HCT116 (cell line): ENCODE data around the gene OR52L1. TPM values are rescaled to one million over a fixed set of nuclear protein-coding genes. Genes with fewer than 3 reads are reported as not detected.

Experiments
- ATAC-seq: fragments of 200-7000 bp; cut with Tn5 transposase; 2 replicates; pipeline ENCODE4 v1.9.1; 2020; ENCODE audit warnings: mild to moderate bottlenecking, moderate library complexity
- BruUV-seq: library from RNA; stranded (reverse); fragments of 400-500 nt; replicated peaks from 2 replicates; lab custom pipeline; 2021; lab: Mats Ljungman, UMichigan
- CTCF ChIA-PET: fragments of 300-600 bp; sonication (Branson Sonifier 250); formaldehyde crosslinking; loops from one replicate; lab custom pipeline; 2021; ENCODE audit warnings: antibody characterized with exemption; lab: Charles Lee
- POLR2A ChIA-PET: fragments of 300-600, 350-600 bp; sonication (Branson Sonifier 250); formaldehyde crosslinking; loops from one replicate; lab custom pipeline; 2021; ENCODE audit warnings: antibody characterized with exemption; lab: Charles Lee
- RAD21 ChIA-PET, 2 experiments: fragments of 300-600 bp; sonication (Branson Sonifier 250); formaldehyde crosslinking; loops; one replicate each; lab custom pipeline; 2023; ENCODE audit warnings: low total read pairs in 2 of 2; ENCODE audit not compliant: uncharacterized antibody in 2 of 2, unreplicated experiment in 2 of 2, low non-redundant PET in 1 of 2; lab: Charles Lee
- DNase-seq: peaks from one replicate; pipeline ENCODE4 v3.0.0-alpha.2; 2010; ENCODE audit warnings: low read depth, low spot score
- H2AFZ ChIP-seq: fragments of 200-600 bp; shearing (Covaris generic), sonication (generic); 2 replicates; pipeline ENCODE4 v1.6.1; 2017; ENCODE audit warnings: low read depth, mixed run types, mixed read lengths, antibody characterized with exemption, low read length; ENCODE audit not compliant: poor library complexity, severe bottlenecking
- H3K27ac ChIP-seq: 2 replicates; pipeline ENCODE4 v1.5.1; 2012; ENCODE audit warnings: low read depth, low read length
- H3K27me3 ChIP-seq: fragments of 200-600 bp; sonication (generic); 2 replicates; pipeline ENCODE4 v1.6.1; 2016; ENCODE audit warnings: mixed run types, low read length, mixed read lengths; ENCODE audit not compliant: insufficient read depth
- H3K36me3 ChIP-seq, 2 experiments: fragments of 200-500 bp in 1 of 2; fragments of 200-600 bp in 1 of 2; sonication (Bioruptor generic) in 1 of 2; sonication (generic) in 1 of 2; 2 replicates each; pipeline versions ENCODE4 v1.5.1 to v1.6.1; 2014 to 2016; ENCODE audit warnings: low read length in 2 of 2, inconsistent platforms in 1 of 2, mixed read lengths in 1 of 2, mixed run types in 1 of 2; ENCODE audit not compliant: insufficient read depth in 2 of 2, control insufficient read depth in 1 of 2
- H3K4me1 ChIP-seq, 2 experiments: fragments of 200-600 bp in 1 of 2; sonication (generic) in 1 of 2; 2 replicates each; pipeline versions ENCODE4 v1.5.1 to v1.6.1; 2012 to 2017; ENCODE audit warnings: low read length in 2 of 2, inconsistent platforms in 1 of 2, mild to moderate bottlenecking in 1 of 2, mixed read lengths in 1 of 2, mixed run types in 1 of 2, moderate library complexity in 1 of 2; ENCODE audit not compliant: insufficient read depth in 2 of 2, control insufficient read depth in 1 of 2
- H3K4me2 ChIP-seq: fragments of 200-600 bp; sonication (generic); 2 replicates; pipeline ENCODE4 v1.6.1; 2017; ENCODE audit warnings: mixed run types, low read length, mixed read lengths
- H3K4me3 ChIP-seq, 2 experiments: fragments of 200-600 bp in 1 of 2; sonication (generic) in 1 of 2; replicated peaks in 1 of 2; 2 replicates each; pipeline ENCODE4 v1.5.1; 2011 to 2016; ENCODE audit warnings: low read length in 2 of 2, control low read depth in 1 of 2, low read depth in 1 of 2, mild to moderate bottlenecking in 1 of 2, mixed read lengths in 1 of 2, mixed run types in 1 of 2
- H3K79me2 ChIP-seq: fragments of 200-600 bp; sonication (generic); 2 replicates; pipeline ENCODE4 v1.6.1; 2017; ENCODE audit warnings: mild to moderate bottlenecking, mixed run types, low read length, moderate library complexity, mixed read lengths; ENCODE audit not compliant: insufficient read depth
- H3K9ac ChIP-seq: fragments of 200-600 bp; sonication (generic); 2 replicates; pipeline ENCODE4 v1.6.1; 2016; ENCODE audit warnings: low read length, mixed read lengths
- H3K9me2 ChIP-seq: fragments of 200-600 bp; sonication (generic), shearing (Covaris generic); 2 replicates; pipeline ENCODE4 v1.6.1; 2017; ENCODE audit warnings: mixed run types, mild to moderate bottlenecking, moderate library complexity; ENCODE audit not compliant: insufficient read depth
- H3K9me3 ChIP-seq, 2 experiments: fragments of 200-500 bp in 1 of 2; fragments of 200-600 bp in 1 of 2; sonication (Bioruptor generic) in 1 of 2; sonication (generic) in 1 of 2; 2 replicates each; pipeline ENCODE4 v1.6.1; 2014 to 2017; ENCODE audit warnings: low read length in 2 of 2, mixed read lengths in 2 of 2, inconsistent platforms in 1 of 2, low read depth in 1 of 2, mild to moderate bottlenecking in 1 of 2, mixed run types in 1 of 2, moderate library complexity in 1 of 2; ENCODE audit not compliant: control insufficient read depth in 1 of 2, insufficient read depth in 1 of 2
- H4K20me1 ChIP-seq: fragments of 200-600 bp; sonication (generic), shearing (Covaris generic); 2 replicates; pipeline ENCODE4 v1.6.1; 2017; ENCODE audit warnings: mixed run types, mild to moderate bottlenecking, moderate library complexity; ENCODE audit not compliant: insufficient read depth
- ATF3 ChIP-seq: IDR thresholded peaks from 2 replicates; pipeline ENCODE4 v1.6.1; 2012
- CBX3 ChIP-seq: IDR thresholded peaks from 2 replicates; pipeline ENCODE4 v1.6.1; 2012; ENCODE audit warnings: low read depth
- CEBPB ChIP-seq: IDR thresholded peaks from 2 replicates; pipeline ENCODE4 v1.6.1; 2012; ENCODE audit warnings: low read depth
- CTCF ChIP-seq, 3 experiments: fragments of 200-600 bp in 1 of 3; sonication (generic) in 1 of 3; IDR thresholded peaks in 2 of 3; conservative IDR thresholded peaks in 1 of 3; 2 replicates each; pipeline ENCODE4 v1.5.1; 2012 to 2017; ENCODE audit warnings: low read depth in 2 of 3, low read length in 2 of 3, antibody characterized with exemption in 1 of 3, borderline replicate concordance in 1 of 3, control low read depth in 1 of 3, mild to moderate bottlenecking in 1 of 3, mixed read lengths in 1 of 3, mixed run types in 1 of 3, moderate library complexity in 1 of 3; ENCODE audit not compliant: insufficient read depth in 1 of 3
- EZH2 ChIP-seq: fragments of 200-600 bp; sonication (generic); IDR thresholded peaks from 2 replicates; pipeline ENCODE4 v1.6.1; 2017; ENCODE audit warnings: antibody characterized with exemption, mixed run types
- EZH2phosphoT487 ChIP-seq: fragments of 200-600 bp; IDR thresholded peaks from 2 replicates; pipeline ENCODE4 v1.6.1; 2018; ENCODE audit warnings: antibody characterized with exemption, borderline replicate concordance
- FOSL1 ChIP-seq: IDR thresholded peaks from 2 replicates; pipeline ENCODE4 v1.6.1; 2012; ENCODE audit warnings: low read depth
- MAX ChIP-seq: IDR thresholded peaks from 2 replicates; pipeline ENCODE4 v1.6.1; 2012
- POLR2A ChIP-seq: IDR thresholded peaks from 2 replicates; pipeline ENCODE4 v1.7.0; 2011; ENCODE audit warnings: borderline replicate concordance; ENCODE audit not compliant: insufficient read depth, insufficient read length; ENCODE audit errors: extremely low read depth
- POLR2AphosphoS5 ChIP-seq: IDR thresholded peaks from 2 replicates; pipeline ENCODE4 v1.6.1; 2011; ENCODE audit warnings: mild to moderate bottlenecking, low read depth, low read length, moderate library complexity
- RAD21 ChIP-seq: IDR thresholded peaks from 2 replicates; pipeline ENCODE4 v1.6.1; 2012; ENCODE audit warnings: low read depth, mild to moderate bottlenecking
- SIN3A ChIP-seq: IDR thresholded peaks from 2 replicates; pipeline ENCODE4 v1.6.1; 2012; ENCODE audit warnings: low read depth
- SP1 ChIP-seq: IDR thresholded peaks from 2 replicates; pipeline ENCODE4 v1.6.1; 2012; ENCODE audit warnings: low read depth
- SRF ChIP-seq: IDR thresholded peaks from 2 replicates; pipeline ENCODE4 v1.6.1; 2012; ENCODE audit warnings: low read depth
- TCF7L2 ChIP-seq: IDR thresholded peaks from 2 replicates; pipeline ENCODE4 v1.7.0; 2011; ENCODE audit warnings: borderline replicate concordance, inconsistent platforms; ENCODE audit not compliant: insufficient read depth, insufficient read length; ENCODE audit errors: extremely low read depth
- ZBTB33 ChIP-seq: IDR thresholded peaks from 2 replicates; pipeline ENCODE4 v1.6.1; 2011; ENCODE audit warnings: mild to moderate bottlenecking, low read length, moderate library complexity; ENCODE audit not compliant: insufficient replicate concordance; ENCODE audit errors: extremely low read depth
- ZFX ChIP-seq: fragments of 450-650 bp; IDR thresholded peaks from 2 replicates; pipeline ENCODE4 v1.6.1; 2017
- ZNF274 ChIP-seq: fragments of 200-500 bp; sonication (Bioruptor generic); IDR thresholded peaks from 2 replicates; pipeline ENCODE4 v1.6.1; 2014; ENCODE audit warnings: mild to moderate bottlenecking, low read depth, low read length, inconsistent platforms
- intact Hi-C: fragments of 100-400 bp; cut with micrococcal nuclease; formaldehyde crosslinking; loops from 2 replicates; pipeline ENCODE4 v1.10.0; 2022
- total RNA-seq: library from RNA; stranded (reverse); gene quantifications from one replicate; pipeline ENCODE4 v1.2.1, GENCODE V29; 2021; ENCODE audit not compliant: unreplicated experiment

Gene OR52L1
- total RNA-seq, 1 experiment from 2014 or later: not detected

- TF ChIP-seq EZH2phosphoT487: no peak
- no peak for TF ChIP-seq EZH2
- TF ChIP-seq ATF3: no peak
- TF ChIP-seq ZBTB33: no peak
- no peak for TF ChIP-seq POLR2AphosphoS5
- TF ChIP-seq RAD21: no peak
- no peak for TF ChIP-seq FOSL1
- no peak for TF ChIP-seq CEBPB
- no peak for TF ChIP-seq CTCF (IDR thresholded peaks at IDR 0.05 in 2 of 3, conservative IDR thresholded peaks at IDR 0.05 in 1 of 3; ENCODE audit: borderline replicate concordance in 1 of 3, insufficient read depth in 1 of 3, low read depth in 2 of 3, low read length in 2 of 3)
- no peak for TF ChIP-seq SRF
Observed at GRCh38 chr11:5992150-5992549, 5.4 kb upstream of the OR52L1 start (continued).

- H3K9ac ChIP-seq: no peak overlapping the region
- BruUV-seq: no TSS peak
- no peaks in the 10 kb centered on the region for H3K9me3 ChIP-seq
- no peaks in the 10 kb centered on the region for H3K4me1 ChIP-seq
- peaks cover 35% of the 10 kb centered on the region for H3K27me3 ChIP-seq
- H3K79me2 ChIP-seq: no peaks in the 10 kb centered on the region
- no peaks in the 10 kb centered on the region for H3K9me2 ChIP-seq
- DNase-seq (no peak), ATAC-seq (no peak)
- ChIA-PET CTCF (no interaction called here), POLR2A (no interaction called here), RAD21 (no interaction called here)
- H3K4me2 ChIP-seq: no peak overlapping the region
- H3K4me3 ChIP-seq: no peak overlapping the region
- no peak overlapping the region for H2AFZ ChIP-seq
- no peaks in the 10 kb centered on the region for H4K20me1 ChIP-seq
- H3K27ac ChIP-seq: no peak overlapping the region
- no peaks in the 10 kb centered on the region for H3K36me3 ChIP-seq
- intact Hi-C loops: no loop called here
- TF ChIP-seq SP1 (no peak), CBX3 (no peak), ZFX (no peak), CTCF (IDR thresholded peaks at IDR 0.05 in 2 of 3, conservative IDR thresholded peaks at IDR 0.05 in 1 of 3; ENCODE audit: borderline replicate concordance in 1 of 3, insufficient read depth in 1 of 3, low read depth in 2 of 3, low read length in 2 of 3) (no peak), ZNF274 (no peak), RAD21 (no peak), SIN3A (no peak), CEBPB (no peak), TCF7L2 (no peak), ATF3 (no peak), SRF (no peak), MAX (no peak), POLR2A (no peak), EZH2phosphoT487 (no peak)
Observed at GRCh38 chr11:5989203-5989602, 2.4 kb upstream of the OR52L1 start.
